ENCODE data around the gene KRTAP3-1.
A peak's percentile ranks its signal among the peaks of the same experiment; 100 is the strongest.

KRTAP3-1 gene

GRCh38 chr17:40974366-40974765 is 34.6 kb downstream of the KRTAP3-1 start:
- DNase-seq = no peak

DNA sequence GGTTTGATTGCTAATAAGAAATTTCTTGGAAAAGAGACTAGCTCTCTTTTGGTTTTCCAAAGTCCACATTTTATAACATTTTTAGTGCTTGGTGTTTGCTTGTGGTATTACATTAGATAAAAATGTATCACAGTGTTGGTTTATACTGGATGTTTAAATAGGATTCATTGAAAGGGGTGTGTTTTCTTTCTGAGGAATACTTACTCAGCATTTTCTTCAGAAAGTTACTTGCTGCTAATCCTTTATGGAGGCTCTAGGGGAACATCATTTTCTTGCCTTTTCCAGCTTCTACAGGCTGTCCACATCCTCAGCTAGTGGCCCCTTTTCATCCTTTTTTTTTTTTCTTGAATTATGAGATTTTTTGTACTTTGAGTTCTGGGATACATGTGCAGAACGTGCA is 41.3 kb downstream of the KRTAP3-1 start:
- no peak for DNase-seq

GRCh38 chr17:40966848-40967247 is 42.1 kb downstream of the KRTAP3-1 start, which contains the start of gene KRT39:
KRT39 (minus strand) TSS chr17:40966948; CDS start chr17:40966856, 92 bp downstream.
- no peak for DNase-seq

GRCh38 chr17:40963838-40964237 is 45.1 kb downstream of the KRTAP3-1 start:
- no peak for DNase-seq

DNA sequence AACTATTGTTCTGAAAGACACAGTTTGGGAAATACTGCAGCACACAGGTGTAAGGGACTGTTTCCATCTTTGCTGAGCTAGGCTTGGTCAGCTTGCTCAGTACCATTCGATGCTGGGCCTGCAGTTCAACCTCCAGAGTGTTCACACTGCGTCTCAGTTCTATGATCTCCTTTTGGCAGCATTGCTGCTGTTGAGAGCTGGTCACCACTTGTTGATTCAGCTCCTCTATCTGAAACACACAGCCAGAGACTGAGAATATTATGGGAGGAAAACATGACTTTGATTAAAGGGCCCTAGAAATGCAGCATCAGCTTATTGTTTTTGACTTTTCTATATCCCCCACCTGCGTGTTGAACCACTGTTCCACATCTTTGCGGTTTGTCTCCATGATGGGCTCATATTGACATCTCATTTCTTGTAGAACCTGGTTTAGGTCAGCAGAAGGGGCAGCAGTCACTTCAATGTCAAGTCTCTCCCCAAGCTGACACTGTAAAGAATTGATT is 46.8 kb downstream of the KRTAP3-1 start:
- no peak for DNase-seq

GRCh38 chr17:40961591-40961990 is 47.3 kb downstream of the KRTAP3-1 start:
- DNase-seq = no peak

GRCh38 chr17:40960144-40960543 is 48.8 kb downstream of the KRTAP3-1 start:
- peak; percentile 67 for DNase-seq

Measured in islet precursor cell (in vitro differentiated cells).